Stimulated activated naive CD4-positive, alpha-beta T cell (primary cell): ENCODE results near the gene APMAP.
A peak's percentile ranks its signal among the peaks of the same experiment; 100 is the strongest.

ENCODE experiments used
- DNase-seq, 6 experiments: peaks; one replicate each; lab custom pipeline; 2025; lab: John Stamatoyannopoulos, UW

Gene APMAP

GRCh38 chr20:24965065-24965919 is 27.3 kb downstream of the APMAP start:
- DNase-seq: no peak

- DNase-seq: no peak
Measured at GRCh38 chr20:24964506-24964840, 28.1 kb downstream of the APMAP start.

GRCh38 chr20:24963672-24964505 is 28.7 kb downstream of the APMAP start:
- DNase-seq: no peak

GRCh38 chr20:24962510-24962909 is 30.0 kb downstream of the APMAP start:
- DNase-seq: no peak

GRCh38 chr20:24962182-24962492 is 30.4 kb downstream of the APMAP start:
- DNase-seq: no peak

GRCh38 chr20:24961384-24962181 is 31.0 kb downstream of the APMAP start:
- no peak for DNase-seq

GRCh38 chr20:24960861-24961260 is 31.7 kb downstream of the APMAP start:
- DNase-seq: no peak

- no peak for DNase-seq
Measured at GRCh38 chr20:24960302-24960801, 32.2 kb downstream of the APMAP start.

- no peak for DNase-seq
Measured at GRCh38 chr20:24959591-24960301, 32.8 kb downstream of the APMAP start.

- DNase-seq: no peak
Measured at GRCh38 chr20:24958506-24959385, 33.8 kb downstream of the APMAP start.

GRCh38 chr20:24957326-24958016 is 35.1 kb downstream of the APMAP start:
- DNase-seq: no peak

- no peak for DNase-seq
Measured at GRCh38 chr20:24956001-24956841, 36.3 kb downstream of the APMAP start.

- DNase-seq: peak in 3 of 6 experiments; percentile 11 to 21 (median 11)
Measured at GRCh38 chr20:24955045-24955444, 37.5 kb downstream of the APMAP start.

GRCh38 chr20:24954566-24954965 is 38.0 kb downstream of the APMAP start:
- DNase-seq: no peak

- DNase-seq: no peak
Measured at GRCh38 chr20:24954151-24954550, 38.4 kb downstream of the APMAP start.

- no peak for DNase-seq
Measured at GRCh38 chr20:24953621-24954133, 38.9 kb downstream of the APMAP start.

- DNase-seq: no peak
Measured at GRCh38 chr20:24953209-24953575, 39.4 kb downstream of the APMAP start.

GRCh38 chr20:24952376-24953208 is 40.0 kb downstream of the APMAP start:
- no peak for DNase-seq
